ENCODE results near the gene LRP2BP.

Gene LRP2BP

DNA sequence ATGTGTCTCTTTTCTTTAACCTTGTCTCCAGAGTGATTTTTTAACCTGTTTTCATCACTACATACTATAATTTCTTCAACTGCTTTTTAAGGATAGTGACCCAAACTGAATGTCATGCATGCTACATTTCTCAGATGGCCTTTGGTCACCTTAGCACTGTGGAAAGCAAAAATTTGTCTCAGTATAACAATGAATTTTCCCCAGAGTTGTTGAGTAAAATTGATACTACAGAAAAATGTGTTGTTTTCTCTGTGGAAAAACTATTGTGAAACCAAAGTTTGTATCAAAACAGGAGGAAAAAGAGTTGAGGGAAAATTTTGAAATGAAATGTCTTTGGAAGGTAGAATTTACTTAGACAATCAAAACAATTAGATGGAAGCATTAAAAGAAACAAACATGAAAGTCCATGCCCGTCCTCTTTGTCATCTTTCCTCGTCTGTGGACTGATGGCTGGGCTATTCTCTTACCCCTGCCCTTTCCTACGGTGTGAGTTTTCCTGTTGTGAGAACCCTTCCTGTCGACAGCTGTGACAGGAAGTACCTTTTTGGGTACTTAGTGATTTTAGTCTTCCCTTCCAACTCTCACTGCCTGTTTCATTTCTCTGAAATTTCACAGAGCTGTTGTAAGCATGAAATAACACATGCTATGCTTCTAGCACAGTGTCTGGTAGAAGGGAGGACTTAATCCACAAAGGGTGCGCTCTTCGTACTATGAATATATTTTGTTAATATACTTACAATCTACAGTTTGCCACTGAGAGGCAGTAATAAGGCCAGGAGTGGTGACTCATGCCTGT is 50.8 kb downstream of the LRP2BP start:
- Histone ChIP-seq H3K4me3 (replicated peaks; ENCODE audit: low read depth, low read length) (no peak overlapping the region), H3K27me3 (replicated peaks; ENCODE audit: control insufficient read depth, insufficient read depth, low read length) (no peaks in the 10 kb centered on the region), H3K36me3 (ENCODE audit: control insufficient read depth, insufficient read depth, low read length) (peaks cover 15% of the 10 kb centered on the region)
- TF ChIP-seq, protein P1, sequence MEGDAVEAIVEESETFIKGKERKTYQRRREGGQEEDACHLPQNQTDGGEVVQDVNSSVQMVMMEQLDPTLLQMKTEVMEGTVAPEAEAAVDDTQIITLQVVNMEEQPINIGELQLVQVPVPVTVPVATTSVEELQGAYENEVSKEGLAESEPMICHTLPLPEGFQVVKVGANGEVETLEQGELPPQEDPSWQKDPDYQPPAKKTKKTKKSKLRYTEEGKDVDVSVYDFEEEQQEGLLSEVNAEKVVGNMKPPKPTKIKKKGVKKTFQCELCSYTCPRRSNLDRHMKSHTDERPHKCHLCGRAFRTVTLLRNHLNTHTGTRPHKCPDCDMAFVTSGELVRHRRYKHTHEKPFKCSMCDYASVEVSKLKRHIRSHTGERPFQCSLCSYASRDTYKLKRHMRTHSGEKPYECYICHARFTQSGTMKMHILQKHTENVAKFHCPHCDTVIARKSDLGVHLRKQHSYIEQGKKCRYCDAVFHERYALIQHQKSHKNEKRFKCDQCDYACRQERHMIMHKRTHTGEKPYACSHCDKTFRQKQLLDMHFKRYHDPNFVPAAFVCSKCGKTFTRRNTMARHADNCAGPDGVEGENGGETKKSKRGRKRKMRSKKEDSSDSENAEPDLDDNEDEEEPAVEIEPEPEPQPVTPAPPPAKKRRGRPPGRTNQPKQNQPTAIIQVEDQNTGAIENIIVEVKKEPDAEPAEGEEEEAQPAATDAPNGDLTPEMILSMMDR (IDR thresholded peaks at IDR 0.05; ENCODE audit: insufficient read depth, low read length, poor library complexity, severe bottlenecking): peak; percentile 10
- peak; percentile 57 for DNase-seq (ENCODE audit: extremely low read depth, insufficient read length)

DNA sequence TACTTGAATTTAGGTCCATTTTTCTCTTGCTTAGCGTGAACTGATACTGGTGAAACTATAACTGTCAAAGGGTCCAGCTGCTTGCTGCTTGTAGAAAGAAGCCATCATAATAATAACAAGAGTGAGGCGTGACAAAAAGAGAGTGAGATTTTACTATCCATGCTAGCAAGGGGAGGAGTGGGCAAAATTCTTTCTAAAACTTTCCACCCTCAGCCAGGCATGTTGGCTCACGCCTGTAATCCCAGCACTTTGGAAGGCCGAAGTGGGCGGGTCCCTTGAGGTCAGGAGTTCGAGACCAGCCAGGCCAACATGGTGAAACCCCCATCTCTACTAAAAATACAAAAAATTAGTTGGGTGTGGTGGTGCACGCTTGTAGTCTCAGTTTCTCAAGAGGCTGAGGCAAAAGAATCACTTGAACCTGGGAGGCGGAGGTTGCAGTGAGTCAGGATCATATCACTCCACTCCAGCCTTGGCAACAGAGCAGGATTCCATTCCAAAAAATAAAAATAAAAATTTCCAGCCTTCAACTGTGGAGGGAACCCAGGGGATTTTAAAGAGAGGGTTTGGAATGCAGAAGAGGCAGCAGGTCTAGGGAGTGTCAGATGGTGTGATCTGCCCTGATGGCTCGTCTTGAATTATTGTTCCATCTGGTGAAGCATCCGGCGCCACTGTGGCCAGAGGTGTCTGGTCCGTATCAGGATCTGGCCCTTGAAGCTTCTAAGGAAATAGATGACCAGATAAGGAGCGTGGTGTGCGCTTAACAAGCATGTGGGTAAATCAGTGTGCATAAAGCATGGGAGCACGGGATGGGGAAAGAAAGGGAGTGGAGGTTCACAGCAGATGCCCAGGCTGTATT is 51.8 kb downstream of the LRP2BP start:
- H3K36me3 ChIP-seq (ENCODE audit: control insufficient read depth, insufficient read depth, low read length): peaks cover 12% of the 10 kb centered on the region

DNA sequence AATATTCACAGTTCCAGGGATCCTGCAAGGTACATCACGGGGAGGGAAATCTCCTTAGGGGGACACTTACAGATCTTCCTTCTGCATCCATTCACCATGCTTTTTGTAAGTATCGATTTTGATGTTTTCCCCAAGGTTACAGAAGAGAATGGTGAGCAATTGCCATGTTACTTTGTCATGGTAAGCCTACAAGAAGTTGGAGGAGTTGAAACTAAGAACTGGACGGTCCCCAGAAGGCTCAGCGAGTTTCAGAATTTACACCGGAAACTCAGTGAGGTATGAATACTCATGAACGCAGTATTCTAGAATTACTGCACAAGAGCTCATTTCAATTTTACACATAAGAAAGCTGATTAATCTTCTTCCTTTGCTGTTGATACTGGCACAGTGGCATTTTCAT is 53.9 kb downstream of the LRP2BP start:
- Histone ChIP-seq H3K4me3 (replicated peaks; ENCODE audit: low read depth, low read length) (no peak overlapping the region), H3K36me3 (ENCODE audit: control insufficient read depth, insufficient read depth, low read length) (peaks cover 8% of the 10 kb centered on the region), H3K27me3 (replicated peaks; ENCODE audit: control insufficient read depth, insufficient read depth, low read length) (no peaks in the 10 kb centered on the region)
- TF ChIP-seq, protein P1 (IDR thresholded peaks at IDR 0.05; ENCODE audit: insufficient read depth, low read length, poor library complexity, severe bottlenecking): no peak
- DNase-seq (ENCODE audit: extremely low read depth, insufficient read length): peak; percentile 56

More for the DNA sequence above, 51.8 kb downstream of the LRP2BP start:
- H3K27me3 ChIP-seq (replicated peaks; ENCODE audit: control insufficient read depth, insufficient read depth, low read length): no peaks in the 10 kb centered on the region
- no peak overlapping the region for H3K4me3 ChIP-seq (replicated peaks; ENCODE audit: low read depth, low read length)
- TF ChIP-seq, protein P1 (IDR thresholded peaks at IDR 0.05; ENCODE audit: insufficient read depth, low read length, poor library complexity, severe bottlenecking): no peak
- DNase-seq (ENCODE audit: extremely low read depth, insufficient read length): peak; percentile 57

DNA sequence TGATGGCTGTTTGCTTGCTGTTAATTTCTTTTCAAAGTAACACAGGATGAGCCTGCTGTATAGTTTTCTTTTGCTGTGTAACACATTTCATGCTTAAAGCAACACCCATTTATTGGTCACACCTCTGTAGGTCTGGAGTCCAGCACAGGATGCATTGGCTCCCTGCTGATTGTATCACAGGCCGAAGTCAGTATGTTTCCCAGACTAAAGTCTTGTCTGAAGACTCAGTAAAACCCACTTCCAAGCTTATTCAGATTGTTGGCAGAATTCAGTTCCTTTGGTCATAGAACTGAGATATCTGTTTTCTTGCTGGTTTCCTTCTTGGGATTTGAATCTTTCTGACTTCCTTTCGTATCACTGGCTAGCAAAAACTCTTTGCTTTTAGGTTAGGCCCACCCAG is 54.3 kb downstream of the LRP2BP start:
- no peak for DNase-seq (ENCODE audit: extremely low read depth, insufficient read length)
- no peak overlapping the region for H3K4me3 ChIP-seq (replicated peaks; ENCODE audit: low read depth, low read length)
- TF ChIP-seq, protein P1 (IDR thresholded peaks at IDR 0.05; ENCODE audit: insufficient read depth, low read length, poor library complexity, severe bottlenecking): no peak
- H3K36me3 ChIP-seq (ENCODE audit: control insufficient read depth, insufficient read depth, low read length): peaks cover 6% of the 10 kb centered on the region
- H3K27me3 ChIP-seq (replicated peaks; ENCODE audit: control insufficient read depth, insufficient read depth, low read length): no peaks in the 10 kb centered on the region

DNA sequence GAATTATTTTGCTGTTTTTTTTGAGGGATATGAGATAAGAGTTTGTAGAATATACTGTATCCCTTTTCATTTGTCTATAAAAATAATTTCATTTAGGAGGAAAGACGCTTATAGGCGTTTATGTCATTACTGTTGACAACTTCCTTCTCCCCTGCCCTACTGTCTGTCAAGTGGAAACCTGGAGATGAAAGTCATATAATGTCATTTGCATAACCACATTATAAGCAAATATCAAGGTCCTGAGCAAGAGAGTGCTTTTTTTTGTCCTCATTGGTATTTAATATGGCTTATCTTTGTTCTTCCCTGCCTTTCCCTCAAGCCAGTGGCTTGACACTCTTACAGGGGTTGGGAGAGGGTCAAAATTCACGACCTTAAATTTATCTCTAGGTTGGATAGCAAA is 55.8 kb downstream of the LRP2BP start:
- TF ChIP-seq, protein P1 (IDR thresholded peaks at IDR 0.05; ENCODE audit: insufficient read depth, low read length, poor library complexity, severe bottlenecking): no peak
- no peak for DNase-seq (ENCODE audit: extremely low read depth, insufficient read length)
- Histone ChIP-seq H3K36me3 (ENCODE audit: control insufficient read depth, insufficient read depth, low read length) (peaks cover 9% of the 10 kb centered on the region), H3K4me3 (replicated peaks; ENCODE audit: low read depth, low read length) (no peak overlapping the region), H3K27me3 (replicated peaks; ENCODE audit: control insufficient read depth, insufficient read depth, low read length) (no peaks in the 10 kb centered on the region)

Data from GM06990 (cell line).